Endothelial cell (in vitro differentiated cells): Measurements from ENCODE around the gene RGS16. TPM values are rescaled to one million over a fixed set of nuclear protein-coding genes. Genes with fewer than 3 reads are reported as not detected.

Source experiments
- DNase-seq: peaks from one replicate; pipeline ENCODE4 v3.0.0; 2021; ENCODE audit warnings: low spot score
- H3K27ac Mint-ChIP-seq: one replicate; pipeline ENCODE4 v1.8.0; 2021; ENCODE audit warnings: mixed read lengths, inconsistent platforms; ENCODE audit not compliant: unreplicated experiment
- H3K27me3 Mint-ChIP-seq: one replicate; pipeline ENCODE4 v1.8.0; 2021; ENCODE audit warnings: mild to moderate bottlenecking, moderate library complexity, mixed read lengths, inconsistent platforms; ENCODE audit not compliant: unreplicated experiment
- H3K36me3 Mint-ChIP-seq: one replicate; pipeline ENCODE4 v1.8.0; 2021; ENCODE audit warnings: mild to moderate bottlenecking, low read depth, mixed read lengths, inconsistent platforms; ENCODE audit not compliant: unreplicated experiment
- H3K4me1 Mint-ChIP-seq: one replicate; pipeline ENCODE4 v1.8.0; 2021; ENCODE audit warnings: mild to moderate bottlenecking, mixed read lengths, inconsistent platforms; ENCODE audit not compliant: unreplicated experiment
- H3K4me3 Mint-ChIP-seq: one replicate; pipeline ENCODE4 v1.8.0; 2021; ENCODE audit warnings: mild to moderate bottlenecking, mixed read lengths, inconsistent platforms; ENCODE audit not compliant: unreplicated experiment
- H3K9me3 Mint-ChIP-seq: one replicate; pipeline ENCODE4 v1.8.0; 2021; ENCODE audit warnings: mixed read lengths, inconsistent platforms; ENCODE audit not compliant: unreplicated experiment
- CTCF ChIP-seq: fragments of 200-600 bp; sonication (generic); IDR thresholded peaks from one replicate; pipeline ENCODE4 v1.5.0; 2021; ENCODE audit warnings: antibody characterized with exemption; ENCODE audit not compliant: unreplicated experiment
- total RNA-seq: library from RNA; stranded (reverse); fragmentation: NEBNext Ultra II Directional; extraction: Animal tissue kit (Norgen Biotek cat#: 25700); gene quantifications from one replicate; pipeline ENCODE4 v1.2.1, GENCODE V29; 2021; ENCODE audit not compliant: unreplicated experiment

Gene RGS16
- total RNA-seq, 1 donor from 2014 or later = 11.8 TPM

GRCh38 chr1:182587093-182587492 is 17.1 kb downstream of the RGS16 start:
- no peak for TF ChIP-seq CTCF
- Mint-ChIP-seq H3K27ac (no peak overlapping the region), H3K27me3 (peaks cover 12% of the 10 kb centered on the region), H3K4me1 (peaks cover 15% of the 10 kb centered on the region), H3K9me3 (no peaks in the 10 kb centered on the region), H3K4me3 (no peak overlapping the region), H3K36me3 (peaks cover 10% of the 10 kb centered on the region)
- DNase-seq = no peak

GRCh38 chr1:182586380-182586779 is 17.8 kb downstream of the RGS16 start:
- Mint-ChIP-seq H3K4me1 (peaks cover 15% of the 10 kb centered on the region), H3K4me3 (no peak overlapping the region), H3K27me3 (peaks cover 12% of the 10 kb centered on the region), H3K9me3 (no peaks in the 10 kb centered on the region), H3K27ac (no peak overlapping the region), H3K36me3 (peaks cover 12% of the 10 kb centered on the region)
- DNase-seq = no peak
- TF ChIP-seq CTCF = no peak

GRCh38 chr1:182584746-182585145 is 19.4 kb downstream of the RGS16 start:
- TF ChIP-seq CTCF = no peak
- H3K27me3 Mint-ChIP-seq = peaks cover 7% of the 10 kb centered on the region
- H3K9me3 Mint-ChIP-seq = no peaks in the 10 kb centered on the region
- H3K27ac Mint-ChIP-seq = no peak overlapping the region
- no peak overlapping the region for H3K4me3 Mint-ChIP-seq
- peaks cover 15% of the 10 kb centered on the region for H3K36me3 Mint-ChIP-seq
- DNase-seq = no peak
- peaks cover 15% of the 10 kb centered on the region for H3K4me1 Mint-ChIP-seq

- no peak for DNase-seq
- Mint-ChIP-seq H3K4me1 (no peaks in the 10 kb centered on the region), H3K27me3 (no peaks in the 10 kb centered on the region), H3K36me3 (peaks cover 10% of the 10 kb centered on the region), H3K9me3 (no peaks in the 10 kb centered on the region), H3K4me3 (no peak overlapping the region), H3K27ac (no peak overlapping the region)
- no peak for TF ChIP-seq CTCF
Observed at GRCh38 chr1:182580736-182581135, 23.5 kb downstream of the RGS16 start.

- H3K9me3 Mint-ChIP-seq = no peaks in the 10 kb centered on the region
- TF ChIP-seq CTCF = no peak
- no peak overlapping the region for H3K4me3 Mint-ChIP-seq
- no peak overlapping the region for H3K27ac Mint-ChIP-seq
- H3K27me3 Mint-ChIP-seq = no peaks in the 10 kb centered on the region
- H3K4me1 Mint-ChIP-seq = no peaks in the 10 kb centered on the region
- H3K36me3 Mint-ChIP-seq = peaks cover 1% of the 10 kb centered on the region
- DNase-seq = no peak
Observed at GRCh38 chr1:182575540-182576149, 28.5 kb downstream of the RGS16 start.
